CD4-positive, CD25-positive, alpha-beta regulatory T cell (primary cell): ENCODE results near the gene PCDHA9. TPM values are rescaled to one million over a fixed set of nuclear protein-coding genes. Genes with fewer than 3 reads are reported as not detected.

ENCODE experiments used
- ATAC-seq, 2 donors: fragments of 150-1000 bp; cut with Tn5 transposase; one replicate each; pipeline ENCODE4 v1.10.0; 2021; ENCODE audit warnings: low read depth in 2 of 2, moderate number of reproducible peaks in 2 of 2, moderate library complexity in 1 of 2
- DNase-seq, 3 donors: peaks; one replicate each; pipeline versions ENCODE4 v3.0.0 to v3.0.0-alpha.2; 2012 to 2022; ENCODE audit warnings: mixed read lengths in 1 of 3
- H3K27ac ChIP-seq: one replicate; pipeline ENCODE4 v1.7.0; 2013; ENCODE audit warnings: mild to moderate bottlenecking, low read length; ENCODE audit not compliant: insufficient read depth, poor library complexity, severe bottlenecking
- H3K27me3 ChIP-seq: one replicate; pipeline ENCODE4 v1.7.0; 2013; ENCODE audit warnings: low read length; ENCODE audit not compliant: control insufficient read depth, insufficient read depth
- H3K36me3 ChIP-seq: one replicate; pipeline ENCODE4 v1.7.0; 2013; ENCODE audit warnings: mild to moderate bottlenecking, low read length, moderate library complexity; ENCODE audit not compliant: control insufficient read depth, insufficient read depth
- H3K4me1 ChIP-seq: 2 replicates; pipeline ENCODE4 v1.7.0; 2013; ENCODE audit warnings: mild to moderate bottlenecking, low read length; ENCODE audit not compliant: insufficient read depth, control insufficient read depth, poor library complexity, severe bottlenecking
- H3K4me3 ChIP-seq: one replicate; pipeline ENCODE4 v1.7.0; 2013; ENCODE audit warnings: low read depth, mild to moderate bottlenecking, low read length, moderate library complexity
- H3K9me3 ChIP-seq, 2 experiments: 1 replicate in 1 of 2; 2 replicates in 1 of 2; pipeline ENCODE4 v1.7.0; 2013; ENCODE audit warnings: low read length in 2 of 2, mild to moderate bottlenecking in 1 of 2, moderate library complexity in 1 of 2; ENCODE audit not compliant: control insufficient read depth in 2 of 2
- H3K27ac Mint-ChIP-seq, 3 donors: one replicate each; pipeline ENCODE4 v1.8.0; 2020 to 2022; ENCODE audit warnings: mild to moderate bottlenecking in 3 of 3, mixed read lengths in 3 of 3, moderate library complexity in 2 of 3
- H3K27me3 Mint-ChIP-seq: one replicate; pipeline ENCODE4 v1.8.0; 2022; ENCODE audit warnings: mild to moderate bottlenecking, mixed read lengths
- H3K36me3 Mint-ChIP-seq: one replicate; pipeline ENCODE4 v1.8.0; 2020; ENCODE audit warnings: mixed read lengths
- H3K4me1 Mint-ChIP-seq, 4 donors: one replicate each; pipeline ENCODE4 v1.8.0; 2020 to 2022; ENCODE audit warnings: mixed read lengths in 4 of 4, mild to moderate bottlenecking in 1 of 4
- H3K4me3 Mint-ChIP-seq, 4 donors: one replicate each; pipeline ENCODE4 v1.8.0; 2020 to 2022; ENCODE audit warnings: mild to moderate bottlenecking in 4 of 4, mixed read lengths in 4 of 4, moderate library complexity in 3 of 4
- H3K9me3 Mint-ChIP-seq, 7 donors: one replicate each; pipeline ENCODE4 v1.8.0; 2020 to 2022; ENCODE audit warnings: mixed read lengths in 7 of 7, mild to moderate bottlenecking in 3 of 7, moderate library complexity in 2 of 7
- polyA plus RNA-seq, 4 donors: library from polyadenylated mRNA; unstranded; fragments of 300-500 nt; fragmentation: Illumina TruSeq; gene quantifications; one replicate each; pipeline ENCODE4 v1.2.3, GENCODE V29; 2021
- total RNA-seq: library from RNA; stranded (reverse); gene quantifications from one replicate; pipeline ENCODE4 v1.2.3, GENCODE V29; 2022

The PCDHA9 gene
- total and polyA plus RNA-seq, 5 donors from 2014 or later = not detected

GRCh38 chr5:140881889-140882590 lies 33.9 kb downstream of the PCDHA9 start, which contains the start of gene PCDHA13:
TSS of gene PCDHA13 (plus strand) at chr5:140882124. CDS start at chr5:140882269, 145 bp downstream.
- DNase-seq (no peak), ATAC-seq (no peak)
- Mint-ChIP-seq H3K4me3 (no peak within 1 kb of the TSS), H3K4me1 (no peaks in the 10 kb centered on the region), H3K9me3 (peaks cover 4 to 27% (median 15%) of the 10 kb centered on the region in 7 donors), H3K36me3 (peaks cover 3% of the 10 kb centered on the region), H3K27me3 (no peaks in the 10 kb centered on the region), H3K27ac (no peak within 1 kb of the TSS)
- no peak within 1 kb of the TSS for H3K27ac ChIP-seq
- no peak within 1 kb of the TSS for H3K4me3 ChIP-seq
- H3K4me1 ChIP-seq = no peaks in the 10 kb centered on the region
- H3K9me3 ChIP-seq = peaks cover 11 to 27% of the 10 kb centered on the region in 2 experiments
- H3K36me3 ChIP-seq = no peaks in the 10 kb centered on the region
- no peaks in the 10 kb centered on the region for H3K27me3 ChIP-seq

GRCh38 chr5:140882591-140882899 lies 34.4 kb downstream of the PCDHA9 start:
- H3K9me3 ChIP-seq = peaks cover 11 to 27% of the 10 kb centered on the region in 2 experiments
- no peak overlapping the region for H3K27ac ChIP-seq
- DNase-seq (no peak), ATAC-seq (no peak)
- H3K27me3 Mint-ChIP-seq = peaks cover 4% of the 10 kb centered on the region
- peaks cover 6 to 29% (median 17%) of the 10 kb centered on the region in 7 donors for H3K9me3 Mint-ChIP-seq
- no peaks in the 10 kb centered on the region for H3K4me1 Mint-ChIP-seq
- no peak overlapping the region for H3K27ac Mint-ChIP-seq
- no peak overlapping the region for H3K4me3 ChIP-seq
- no peaks in the 10 kb centered on the region for H3K36me3 ChIP-seq
- H3K36me3 Mint-ChIP-seq = peaks cover 3% of the 10 kb centered on the region
- no peaks in the 10 kb centered on the region for H3K27me3 ChIP-seq
- H3K4me1 ChIP-seq = no peaks in the 10 kb centered on the region
- H3K4me3 Mint-ChIP-seq = no peak overlapping the region

- Histone ChIP-seq H3K4me1 (no peaks in the 10 kb centered on the region), H3K9me3 (peaks cover 11 to 27% of the 10 kb centered on the region in 2 experiments), H3K27me3 (no peaks in the 10 kb centered on the region), H3K27ac (no peak overlapping the region), H3K36me3 (no peaks in the 10 kb centered on the region), H3K4me3 (no peak overlapping the region)
- Mint-ChIP-seq H3K27ac (no peak overlapping the region), H3K36me3 (peaks cover 3% of the 10 kb centered on the region), H3K27me3 (peaks cover 5% of the 10 kb centered on the region), H3K4me3 (no peak overlapping the region), H3K4me1 (no peaks in the 10 kb centered on the region), H3K9me3 (peaks cover 6 to 30% (median 15%) of the 10 kb centered on the region in 7 donors)
- DNase-seq (no peak), ATAC-seq (no peak)
Measured at GRCh38 chr5:140883373-140883772, 35.2 kb downstream of the PCDHA9 start.

GRCh38 chr5:140883927-140884697 lies 35.9 kb downstream of the PCDHA9 start:
- Histone ChIP-seq H3K27me3 (no peaks in the 10 kb centered on the region), H3K4me1 (no peaks in the 10 kb centered on the region), H3K4me3 (no peak overlapping the region), H3K9me3 (peaks cover 11 to 27% of the 10 kb centered on the region in 2 experiments), H3K36me3 (no peaks in the 10 kb centered on the region), H3K27ac (no peak overlapping the region)
- Mint-ChIP-seq H3K9me3 (peaks cover 6 to 30% (median 15%) of the 10 kb centered on the region in 7 donors), H3K27me3 (peaks cover 5% of the 10 kb centered on the region), H3K4me1 (no peaks in the 10 kb centered on the region), H3K4me3 (no peak overlapping the region), H3K27ac (no peak overlapping the region), H3K36me3 (peaks cover 3% of the 10 kb centered on the region)
- DNase-seq (no peak), ATAC-seq (no peak)

Other genes with a start within 250 kb of the PCDHA9 start
- gene CD14, start 215.2 kb upstream of the PCDHA9 start, total RNA-seq = not detected
- 1 to 10 TPM; 1.3 to 2.6 (median 2.1) TPM for gene CD14, start 215.2 kb upstream of the PCDHA9 start, polyA plus RNA-seq
- gene TMCO6, start 208.9 kb upstream of the PCDHA9 start, total RNA-seq = 22.6 TPM
- 10 to 100 TPM; 17.0 to 24.1 (median 18.4) TPM for gene TMCO6, start 208.9 kb upstream of the PCDHA9 start, polyA plus RNA-seq
- 42.6 TPM for gene NDUFA2, start 200.8 kb upstream of the PCDHA9 start, total RNA-seq
- gene NDUFA2, start 200.8 kb upstream of the PCDHA9 start, polyA plus RNA-seq = 100 to 1,000 TPM; 165 to 208 (median 169) TPM
- 170 TPM for gene IK, start 200.6 kb upstream of the PCDHA9 start, total RNA-seq
- gene IK, start 200.6 kb upstream of the PCDHA9 start, polyA plus RNA-seq = 100 to 1,000 TPM; 136 to 197 (median 184) TPM
- 47.5 TPM for gene WDR55, start 183.5 kb upstream of the PCDHA9 start, total RNA-seq
- 10 to 100 TPM; 17.6 to 25.3 (median 19.9) TPM for gene WDR55, start 183.5 kb upstream of the PCDHA9 start, polyA plus RNA-seq
- gene DND1, start 174.8 kb upstream of the PCDHA9 start, total RNA-seq = 2.1 TPM
- not detected for gene DND1, start 174.8 kb upstream of the PCDHA9 start, polyA plus RNA-seq
- gene HARS1, start 157.0 kb upstream of the PCDHA9 start, total RNA-seq = 56.5 TPM
- gene HARS1, start 157.0 kb upstream of the PCDHA9 start, polyA plus RNA-seq = 10 to 100 TPM; 58.0 to 74.4 (median 60.5) TPM
- 29.8 TPM for gene HARS2, start 156.9 kb upstream of the PCDHA9 start, total RNA-seq
- 10 to 100 TPM; 20.7 to 24.4 (median 22.2) TPM for gene HARS2, start 156.9 kb upstream of the PCDHA9 start, polyA plus RNA-seq
- 48.5 TPM for gene ZMAT2, start 147.9 kb upstream of the PCDHA9 start, total RNA-seq
- 10 to 100 TPM; 81.8 to 97.5 (median 90.9) TPM for gene ZMAT2, start 147.9 kb upstream of the PCDHA9 start, polyA plus RNA-seq
- gene PCDHA1, start 62.2 kb upstream of the PCDHA9 start, total RNA-seq = not detected
- gene PCDHA1, start 62.2 kb upstream of the PCDHA9 start, polyA plus RNA-seq = not detected
- not detected for gene PCDHA2, start 53.5 kb upstream of the PCDHA9 start, total RNA-seq
- not detected for gene PCDHA2, start 53.5 kb upstream of the PCDHA9 start, polyA plus RNA-seq
- gene PCDHA3, start 47.3 kb upstream of the PCDHA9 start, total RNA-seq = not detected
- gene PCDHA3, start 47.3 kb upstream of the PCDHA9 start, polyA plus RNA-seq = not detected
- gene PCDHA4, start 41.3 kb upstream of the PCDHA9 start, total RNA-seq = not detected
- gene PCDHA4, start 41.3 kb upstream of the PCDHA9 start, polyA plus RNA-seq = not detected
- gene PCDHA5, start 26.8 kb upstream of the PCDHA9 start, total RNA-seq = not detected
- gene PCDHA5, start 26.8 kb upstream of the PCDHA9 start, polyA plus RNA-seq = not detected
- gene PCDHA6, start 20.4 kb upstream of the PCDHA9 start, total RNA-seq = not detected
- not detected for gene PCDHA6, start 20.4 kb upstream of the PCDHA9 start, polyA plus RNA-seq
- not detected for gene PCDHA7, start 14.1 kb upstream of the PCDHA9 start, total RNA-seq
- gene PCDHA7, start 14.1 kb upstream of the PCDHA9 start, polyA plus RNA-seq = not detected
- not detected for gene PCDHA8, start 7.2 kb upstream of the PCDHA9 start, total RNA-seq
- gene PCDHA8, start 7.2 kb upstream of the PCDHA9 start, polyA plus RNA-seq = not detected
- not detected for gene PCDHA10, start 7.5 kb downstream of the PCDHA9 start, total RNA-seq
- gene PCDHA10, start 7.5 kb downstream of the PCDHA9 start, polyA plus RNA-seq = not detected
- not detected for gene PCDHA11, start 20.6 kb downstream of the PCDHA9 start, total RNA-seq
- not detected for gene PCDHA11, start 20.6 kb downstream of the PCDHA9 start, polyA plus RNA-seq
- gene PCDHA12, start 26.9 kb downstream of the PCDHA9 start, total RNA-seq = not detected
- not detected for gene PCDHA12, start 26.9 kb downstream of the PCDHA9 start, polyA plus RNA-seq
- not detected for gene PCDHA13, start 33.7 kb downstream of the PCDHA9 start, total RNA-seq
- gene PCDHA13, start 33.7 kb downstream of the PCDHA9 start, polyA plus RNA-seq = not detected
- not detected for gene PCDHAC1, start 77.9 kb downstream of the PCDHA9 start, total RNA-seq
- gene PCDHAC1, start 77.9 kb downstream of the PCDHA9 start, polyA plus RNA-seq = not detected
- not detected for gene PCDHAC2, start 118.1 kb downstream of the PCDHA9 start, total RNA-seq
- gene PCDHAC2, start 118.1 kb downstream of the PCDHA9 start, polyA plus RNA-seq = not detected
- gene PCDHB1, start 203.0 kb downstream of the PCDHA9 start, total RNA-seq = not detected
- not detected for gene PCDHB1, start 203.0 kb downstream of the PCDHA9 start, polyA plus RNA-seq
- not detected for gene PCDHB2, start 246.2 kb downstream of the PCDHA9 start, total RNA-seq
- not detected for gene PCDHB2, start 246.2 kb downstream of the PCDHA9 start, polyA plus RNA-seq